Measurements from ENCODE around the gene F2RL1.

DNA sequence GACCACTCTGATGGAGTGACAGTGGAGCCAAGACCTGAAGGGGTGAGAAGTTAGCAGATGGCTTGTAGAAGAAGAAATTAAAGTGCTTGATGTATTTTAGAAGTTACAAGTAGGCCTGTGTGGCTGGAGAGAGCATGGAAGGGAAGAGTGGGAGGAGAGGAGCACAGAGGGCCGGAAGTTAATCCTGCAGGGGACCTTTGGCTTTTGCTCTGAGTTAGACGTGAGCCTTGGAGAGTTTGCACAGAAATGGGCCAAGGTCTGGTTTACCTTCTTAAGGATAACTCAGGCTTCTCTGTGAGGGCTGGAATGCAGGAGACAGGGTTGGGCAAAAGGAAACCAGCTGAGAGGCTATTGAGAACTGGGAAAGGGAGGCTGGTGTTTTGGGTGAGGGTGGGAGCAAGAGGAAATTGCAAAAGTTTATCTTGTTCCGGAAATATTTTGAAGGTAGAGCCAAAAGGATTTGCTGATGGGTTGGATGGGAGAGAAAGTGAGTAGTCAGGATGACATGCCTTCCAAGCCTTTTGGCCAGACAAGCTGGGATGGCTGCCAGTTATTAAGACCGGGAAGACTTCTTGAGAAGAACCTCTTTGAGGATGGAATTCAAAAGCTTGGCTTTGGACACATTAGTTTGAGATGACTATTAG is 17.5 kb upstream of the F2RL1 start:
- TF ChIP-seq, protein P1, sequence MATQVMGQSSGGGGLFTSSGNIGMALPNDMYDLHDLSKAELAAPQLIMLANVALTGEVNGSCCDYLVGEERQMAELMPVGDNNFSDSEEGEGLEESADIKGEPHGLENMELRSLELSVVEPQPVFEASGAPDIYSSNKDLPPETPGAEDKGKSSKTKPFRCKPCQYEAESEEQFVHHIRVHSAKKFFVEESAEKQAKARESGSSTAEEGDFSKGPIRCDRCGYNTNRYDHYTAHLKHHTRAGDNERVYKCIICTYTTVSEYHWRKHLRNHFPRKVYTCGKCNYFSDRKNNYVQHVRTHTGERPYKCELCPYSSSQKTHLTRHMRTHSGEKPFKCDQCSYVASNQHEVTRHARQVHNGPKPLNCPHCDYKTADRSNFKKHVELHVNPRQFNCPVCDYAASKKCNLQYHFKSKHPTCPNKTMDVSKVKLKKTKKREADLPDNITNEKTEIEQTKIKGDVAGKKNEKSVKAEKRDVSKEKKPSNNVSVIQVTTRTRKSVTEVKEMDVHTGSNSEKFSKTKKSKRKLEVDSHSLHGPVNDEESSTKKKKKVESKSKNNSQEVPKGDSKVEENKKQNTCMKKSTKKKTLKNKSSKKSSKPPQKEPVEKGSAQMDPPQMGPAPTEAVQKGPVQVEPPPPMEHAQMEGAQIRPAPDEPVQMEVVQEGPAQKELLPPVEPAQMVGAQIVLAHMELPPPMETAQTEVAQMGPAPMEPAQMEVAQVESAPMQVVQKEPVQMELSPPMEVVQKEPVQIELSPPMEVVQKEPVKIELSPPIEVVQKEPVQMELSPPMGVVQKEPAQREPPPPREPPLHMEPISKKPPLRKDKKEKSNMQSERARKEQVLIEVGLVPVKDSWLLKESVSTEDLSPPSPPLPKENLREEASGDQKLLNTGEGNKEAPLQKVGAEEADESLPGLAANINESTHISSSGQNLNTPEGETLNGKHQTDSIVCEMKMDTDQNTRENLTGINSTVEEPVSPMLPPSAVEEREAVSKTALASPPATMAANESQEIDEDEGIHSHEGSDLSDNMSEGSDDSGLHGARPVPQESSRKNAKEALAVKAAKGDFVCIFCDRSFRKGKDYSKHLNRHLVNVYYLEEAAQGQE (IDR thresholded peaks at IDR 0.05; ENCODE audit: low read depth): no peak
- TF ChIP-seq, protein P2, sequence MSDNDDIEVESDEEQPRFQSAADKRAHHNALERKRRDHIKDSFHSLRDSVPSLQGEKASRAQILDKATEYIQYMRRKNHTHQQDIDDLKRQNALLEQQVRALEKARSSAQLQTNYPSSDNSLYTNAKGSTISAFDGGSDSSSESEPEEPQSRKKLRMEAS (IDR thresholded peaks at IDR 0.05): no peak
- no peak for TF ChIP-seq TAF1 (IDR thresholded peaks at IDR 0.05; ENCODE audit: low read depth)
- TF ChIP-seq CREB1 (IDR thresholded peaks at IDR 0.05; ENCODE audit: low read depth): no peak
- TF ChIP-seq ZBTB7A (IDR thresholded peaks at IDR 0.05; ENCODE audit: low read depth): no peak
